ENCODE results near the gene NPVF.

The NPVF gene

DNA sequence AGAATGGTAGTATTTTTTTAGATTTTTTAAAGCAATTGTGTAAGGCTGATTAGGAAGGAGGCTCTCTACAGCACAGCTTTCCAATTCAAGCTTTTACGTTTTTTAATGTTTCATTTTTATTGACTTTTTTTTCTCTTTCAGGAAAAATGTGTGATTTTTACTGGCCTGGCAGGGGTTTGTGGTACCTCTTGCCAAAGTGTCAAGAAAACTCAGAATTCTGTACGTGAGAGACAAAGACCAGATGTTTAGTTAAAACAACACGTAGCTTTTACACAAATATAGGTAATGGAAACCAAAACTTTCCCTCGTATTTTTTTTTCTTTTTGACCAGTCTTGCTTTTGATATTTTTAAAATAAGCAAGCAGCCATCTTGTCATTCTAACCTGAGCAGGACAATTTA lies 6.0 kb upstream of the NPVF start:
- DNase-seq (ENCODE audit: low spot score) = no peak

DNA sequence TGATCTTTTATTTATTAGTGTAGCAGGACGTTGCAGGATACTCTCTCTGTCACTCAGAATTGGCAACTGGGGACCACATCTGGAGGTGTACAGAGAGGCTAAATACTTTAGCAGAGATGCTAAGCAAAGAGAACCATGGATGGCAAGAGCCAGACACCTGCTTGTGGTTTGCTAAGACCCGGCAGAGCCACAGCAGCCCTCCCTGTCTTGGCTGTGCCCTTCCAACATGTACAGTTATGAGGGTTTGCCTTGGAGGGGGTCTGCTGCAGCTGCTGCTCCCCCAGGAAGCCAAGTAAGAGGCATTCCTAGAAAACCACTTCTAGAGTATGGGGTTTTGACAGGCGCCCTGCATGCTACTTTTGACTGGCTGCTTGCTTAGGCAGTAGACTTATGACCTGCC lies 5.1 kb downstream of the NPVF start:
- no peak for DNase-seq (ENCODE audit: low spot score)

DNA sequence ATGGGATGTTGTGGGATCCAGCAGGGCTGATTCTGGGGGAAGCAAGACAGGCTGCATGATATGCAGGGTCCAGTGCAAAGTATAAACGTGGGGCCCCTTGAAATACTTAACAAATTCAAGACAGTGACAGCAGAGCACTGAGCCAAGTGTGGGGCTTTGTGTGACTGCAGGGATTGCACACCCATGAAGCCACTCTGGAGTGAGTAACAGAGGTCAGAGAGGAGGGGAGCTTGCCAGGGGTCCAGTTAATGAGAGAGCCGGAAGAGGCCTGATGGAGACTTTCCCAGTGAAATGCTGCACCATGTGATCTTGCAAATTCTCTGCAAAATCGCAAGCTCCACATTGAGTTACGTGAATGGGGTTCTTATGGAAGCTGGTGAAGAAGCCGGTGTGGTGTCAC lies 5.6 kb downstream of the NPVF start:
- DNase-seq (ENCODE audit: low spot score) = no peak

DNA sequence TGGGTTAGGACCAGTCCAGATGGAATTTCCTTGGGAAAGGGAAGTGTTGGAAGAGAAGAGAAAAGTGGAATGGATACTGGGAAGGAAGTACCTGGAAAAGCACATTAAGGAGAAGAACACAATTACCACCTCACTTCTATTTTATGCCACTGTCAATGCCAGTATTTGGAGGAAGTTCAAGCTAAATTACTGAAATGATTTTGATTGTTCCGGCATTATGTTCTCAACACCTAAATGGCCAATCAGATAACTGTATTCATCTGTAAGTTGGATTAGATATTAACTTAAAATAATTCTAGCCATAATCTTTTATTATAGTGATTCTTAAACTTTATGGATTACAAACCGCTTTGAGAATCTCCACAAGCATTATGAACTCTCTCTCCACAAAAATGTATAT lies 7.3 kb downstream of the NPVF start:
- no peak for DNase-seq (ENCODE audit: low spot score)

DNA sequence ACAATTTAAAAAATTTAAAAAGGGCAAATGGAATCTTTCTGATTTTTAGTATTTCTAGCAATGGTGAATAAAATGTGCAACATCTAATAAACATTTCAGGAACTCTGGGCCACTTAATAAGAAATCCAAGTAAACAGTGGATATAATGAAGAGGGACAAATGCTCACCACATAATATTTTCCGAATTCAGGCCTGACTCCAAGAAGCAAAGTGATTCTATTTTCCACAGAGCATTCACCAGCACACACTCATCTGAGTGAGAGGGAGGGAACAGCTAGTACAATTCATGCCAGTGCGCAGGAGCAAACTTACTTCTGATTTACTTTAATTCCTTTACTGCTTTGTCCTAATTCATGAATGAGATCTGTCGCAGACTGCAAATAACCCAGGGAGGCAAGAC lies 10.1 kb downstream of the NPVF start:
- DNase-seq (ENCODE audit: low spot score) = no peak

DNA sequence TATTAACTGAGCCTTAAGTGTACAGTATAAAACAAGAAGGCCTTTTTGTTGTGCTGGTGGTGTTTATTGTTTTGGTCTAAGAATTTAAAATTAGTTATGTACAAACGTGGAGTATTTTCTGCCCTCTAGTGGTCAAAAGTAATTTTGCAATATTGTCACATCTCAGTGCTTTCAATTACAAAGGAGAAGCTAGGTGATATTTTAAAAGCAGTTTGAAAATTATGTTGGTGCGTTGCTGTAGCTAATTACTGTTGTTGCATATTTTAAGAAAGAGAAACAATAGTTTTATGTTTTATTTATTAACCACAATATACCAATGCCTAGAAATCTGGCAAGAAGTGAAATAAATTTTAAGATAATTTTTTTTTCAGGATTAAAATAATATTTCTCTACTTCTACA lies 11.4 kb downstream of the NPVF start:
- DNase-seq (ENCODE audit: low spot score) = no peak

DNA sequence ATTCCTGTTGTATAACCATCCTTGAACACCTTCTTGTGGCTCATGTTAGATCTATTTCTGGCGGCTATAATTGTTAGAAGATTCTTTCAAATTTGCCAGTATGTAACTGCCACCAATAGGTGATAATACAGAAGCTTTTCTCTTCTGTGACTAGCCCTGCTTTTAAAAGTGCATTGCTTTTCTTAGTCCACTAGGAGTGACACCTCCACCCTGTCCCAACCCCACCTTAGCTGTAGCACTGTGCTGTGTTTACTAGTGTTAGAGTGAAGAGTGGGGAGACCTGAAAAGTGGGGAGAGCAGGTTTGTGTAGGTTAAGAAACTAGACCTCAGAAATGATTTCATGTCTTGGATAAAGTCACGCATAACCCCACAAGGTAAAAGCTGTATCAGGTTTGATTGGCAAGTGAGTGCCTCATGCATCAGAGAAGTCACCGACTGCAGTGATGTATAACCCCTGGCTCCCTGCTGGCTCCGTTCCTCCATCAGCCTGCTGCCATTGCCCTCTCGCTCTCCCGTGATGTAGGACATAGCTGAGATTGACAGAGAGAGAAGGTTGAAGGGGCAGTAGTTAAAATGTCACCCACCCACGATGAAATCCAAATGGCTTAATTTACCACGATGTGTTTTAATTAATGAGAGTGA lies 12.5 kb downstream of the NPVF start:
- DNase-seq (ENCODE audit: low spot score) = no peak

DNA sequence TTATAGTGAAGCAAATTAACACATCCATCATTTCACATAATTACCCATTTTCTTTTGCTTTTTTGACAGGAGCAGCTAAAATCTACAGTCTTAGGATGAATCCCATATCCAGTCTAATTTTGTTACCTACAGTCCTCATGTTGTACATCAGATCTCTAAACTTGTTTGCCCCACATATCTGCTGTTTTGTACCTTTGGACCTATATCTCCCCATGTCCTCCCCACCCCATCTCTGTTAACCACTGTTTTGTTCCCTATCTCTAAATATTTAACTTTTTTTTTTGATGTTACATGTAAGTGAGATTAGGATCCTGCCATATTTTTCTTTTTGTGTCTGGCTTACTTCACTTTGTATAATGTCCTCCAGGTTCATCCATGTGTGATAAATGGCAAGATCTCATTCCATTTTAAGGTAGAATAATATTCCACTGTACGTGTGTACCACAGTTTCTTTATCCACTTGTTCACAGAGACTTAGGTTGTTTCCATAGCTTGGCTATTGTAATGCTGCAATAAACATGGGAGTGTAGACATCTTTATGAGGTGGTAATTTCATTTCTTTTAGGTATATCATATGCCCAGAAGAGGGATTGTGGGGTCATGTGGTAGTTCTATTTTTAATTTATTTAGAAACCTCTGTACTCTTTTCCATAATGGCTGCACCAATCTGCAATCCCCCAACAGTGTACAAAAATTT lies 19.6 kb downstream of the NPVF start:
- DNase-seq (ENCODE audit: low spot score) = no peak

DNA sequence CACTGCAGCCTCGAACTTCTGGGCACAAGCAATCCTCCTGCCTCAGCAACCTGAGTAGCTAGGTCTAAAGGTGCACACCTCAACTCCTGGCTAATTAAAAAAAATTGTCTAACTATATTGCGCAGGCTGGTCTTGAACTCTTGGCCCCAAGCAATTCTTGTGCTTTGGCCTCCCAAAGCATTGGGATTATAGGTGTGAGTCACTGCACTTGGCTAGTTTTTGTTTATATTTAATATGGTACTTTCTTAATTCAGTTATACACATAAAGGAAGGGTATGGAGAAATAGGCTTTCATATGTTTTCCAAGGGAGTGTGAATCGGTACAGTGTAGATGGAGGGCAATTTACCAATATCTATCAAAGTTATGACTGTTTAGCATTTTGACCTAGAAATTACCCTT lies 20.4 kb downstream of the NPVF start:
- no peak for DNase-seq (ENCODE audit: low spot score)

DNA sequence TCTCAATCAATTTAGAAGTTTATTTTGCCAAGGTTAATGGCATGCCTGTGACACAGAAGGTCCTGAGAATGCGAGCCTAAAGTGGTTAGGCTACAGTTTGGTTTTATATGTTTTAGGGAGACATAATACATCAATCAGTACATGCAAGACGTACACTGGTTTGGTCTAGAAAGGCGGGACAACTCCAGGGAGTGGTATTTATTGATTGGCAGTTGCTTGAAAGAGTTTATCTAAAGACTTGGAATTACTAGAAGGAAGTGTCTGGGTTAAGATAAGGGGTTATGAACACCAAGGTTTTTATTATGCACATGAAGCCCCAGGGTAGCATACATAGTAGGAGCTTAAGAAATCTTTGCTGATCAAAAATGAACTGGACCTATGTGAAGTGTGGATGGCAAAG lies 21.5 kb downstream of the NPVF start:
- no peak for DNase-seq (ENCODE audit: low spot score)

DNA sequence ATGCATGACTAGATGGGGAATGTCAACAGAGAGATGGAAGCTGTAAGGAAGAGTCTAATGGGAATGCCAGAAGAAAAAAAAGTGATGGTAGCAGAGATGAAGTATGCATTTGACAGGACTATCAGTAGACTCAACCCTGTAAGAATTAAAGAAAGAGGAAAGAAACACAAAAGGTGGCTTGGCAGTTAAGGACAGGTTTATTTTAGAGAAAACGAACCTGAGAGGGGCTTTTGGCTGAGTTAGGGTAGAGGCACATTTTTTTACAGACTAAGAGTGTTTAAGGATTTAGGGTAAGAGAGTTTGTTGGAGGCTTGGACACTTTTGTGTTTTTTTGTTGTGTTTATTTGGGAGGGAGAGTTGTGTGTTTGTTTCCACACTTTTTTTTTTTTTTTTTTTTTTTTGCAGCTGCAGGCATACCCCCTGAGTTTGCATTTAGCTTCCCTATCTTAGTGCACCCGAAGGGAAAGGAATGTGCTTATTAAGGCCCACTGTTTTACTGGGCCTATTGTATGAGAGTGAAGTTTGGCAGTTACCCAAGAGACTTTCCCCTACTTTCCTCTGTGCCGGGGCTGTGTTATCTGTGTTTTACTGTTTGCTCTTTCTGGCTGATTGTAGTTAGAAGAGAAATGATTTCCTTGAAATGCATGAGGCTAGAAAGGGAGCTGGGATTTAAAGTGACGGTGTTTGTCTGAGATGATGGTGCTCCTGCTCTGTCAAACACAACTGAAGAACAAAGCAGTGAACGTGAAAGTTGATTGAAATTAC lies 32.0 kb downstream of the NPVF start:
- DNase-seq (ENCODE audit: low spot score) = no peak

DNA sequence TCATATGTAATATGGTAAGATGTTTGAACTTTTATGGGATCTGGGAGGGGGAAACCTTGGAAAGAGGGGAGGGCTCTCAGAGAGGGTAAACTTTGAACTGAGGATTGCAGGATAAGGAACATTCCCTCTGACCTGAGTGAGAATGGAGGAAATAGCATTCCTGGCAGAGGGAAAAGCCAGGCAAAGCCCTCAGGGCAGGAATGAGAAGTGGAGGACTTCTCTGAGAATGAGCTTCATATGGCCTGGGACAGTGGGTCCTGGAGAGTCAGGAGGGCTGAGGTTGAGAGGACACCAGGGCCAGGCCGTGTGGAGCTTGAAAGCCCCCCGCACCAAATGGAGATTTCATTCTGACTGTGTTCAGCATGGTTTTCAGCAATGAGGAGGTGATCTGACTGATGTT lies 34.2 kb downstream of the NPVF start:
- no peak for DNase-seq (ENCODE audit: low spot score)

DNA sequence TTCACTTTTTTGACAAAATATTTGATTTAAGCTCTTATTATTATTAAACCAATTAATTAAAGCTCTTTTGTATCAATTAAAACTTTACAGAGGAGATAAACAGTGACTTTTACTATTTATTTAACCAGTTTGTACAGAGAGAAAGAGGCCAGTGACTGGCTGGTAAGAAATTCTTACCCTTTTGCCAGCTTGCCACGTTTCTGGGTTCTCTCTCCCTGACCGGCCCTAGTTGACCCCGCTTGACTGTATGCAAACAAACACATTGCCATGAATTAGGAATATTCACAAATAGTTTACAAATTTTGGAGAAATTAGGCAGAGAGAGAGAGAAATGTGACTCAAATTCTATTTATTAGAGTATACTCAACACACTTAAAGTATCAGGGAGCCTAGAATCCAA lies 36.2 kb downstream of the NPVF start:
- DNase-seq (ENCODE audit: low spot score) = no peak

DNA sequence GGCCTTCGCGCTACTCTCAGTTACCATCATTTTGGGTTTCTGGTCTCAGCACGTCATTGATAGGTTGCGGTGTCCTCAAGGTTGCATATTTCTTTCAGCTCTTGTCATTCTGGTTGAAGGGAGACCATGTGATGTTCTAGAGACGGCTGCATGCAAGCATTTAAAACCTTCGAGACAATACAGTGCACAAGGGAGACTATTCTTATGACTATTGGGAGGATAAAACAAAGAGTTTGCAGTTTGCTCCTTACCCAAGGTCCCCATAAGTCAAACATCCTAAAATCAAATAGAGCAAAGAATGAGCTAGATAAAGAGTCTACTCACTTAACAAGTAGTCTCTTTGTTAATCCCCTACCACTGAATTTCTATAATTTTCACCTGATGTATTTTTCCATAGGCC lies 39.1 kb downstream of the NPVF start:
- DNase-seq (ENCODE audit: low spot score) = no peak

DNA sequence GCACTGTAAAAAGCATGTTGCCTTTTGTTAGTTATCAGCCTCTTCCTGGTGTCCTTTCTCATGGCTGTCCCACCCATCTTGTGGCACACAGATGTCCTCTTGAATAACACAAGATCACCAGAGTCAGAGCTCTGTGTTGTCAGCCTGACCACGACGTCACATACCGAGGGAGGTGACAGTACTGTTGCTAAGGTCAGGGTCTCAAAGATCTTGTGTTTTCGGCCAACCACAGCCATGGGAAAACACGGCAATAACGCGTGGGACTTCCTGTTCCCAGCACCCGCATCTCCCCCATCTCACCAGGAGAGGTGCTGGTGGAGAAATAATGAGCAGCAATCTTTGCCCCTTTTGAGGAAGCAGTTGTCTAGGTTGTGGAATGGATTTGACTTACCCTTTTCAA lies 40.4 kb downstream of the NPVF start:
- DNase-seq (ENCODE audit: low spot score) = no peak

DNA sequence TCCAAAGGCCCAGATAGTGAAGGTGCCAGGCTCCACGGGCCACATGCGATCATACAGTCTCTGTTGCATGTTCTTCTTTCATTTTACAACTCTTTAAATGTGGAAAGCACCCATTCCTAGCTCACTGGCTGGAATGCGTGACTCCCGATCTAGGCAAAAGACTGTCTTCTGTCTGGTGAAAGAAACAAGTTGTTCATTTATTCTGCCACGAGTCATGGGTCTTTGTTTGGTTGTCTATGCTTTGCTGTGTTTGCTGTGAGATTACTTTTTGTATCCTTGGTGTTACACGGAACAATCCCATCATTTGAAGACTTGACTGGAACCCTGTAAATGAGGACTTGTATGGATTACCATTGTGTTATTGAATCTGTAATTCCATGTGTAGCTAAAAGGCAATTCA lies 41.9 kb downstream of the NPVF start:
- no peak for DNase-seq (ENCODE audit: low spot score)

DNA sequence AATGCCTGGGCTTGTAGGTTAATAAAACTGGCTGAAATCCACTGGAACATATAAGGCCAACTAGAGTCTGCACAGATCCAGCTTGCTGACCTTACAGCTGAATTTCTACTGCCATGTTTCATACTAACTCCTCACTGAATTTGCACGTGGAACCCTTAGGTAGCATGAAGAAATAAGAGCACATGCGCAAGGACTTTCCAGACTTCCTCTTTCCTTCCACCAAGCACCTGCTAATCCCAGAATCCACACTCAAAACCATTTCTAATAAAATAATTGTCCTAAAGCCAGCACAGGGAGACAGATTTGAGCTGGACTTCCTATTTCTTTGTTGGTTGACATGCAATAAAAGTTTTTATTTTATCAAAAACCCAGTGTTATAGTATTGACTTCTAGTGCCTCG lies 46.8 kb downstream of the NPVF start:
- DNase-seq (ENCODE audit: low spot score) = no peak

DNA sequence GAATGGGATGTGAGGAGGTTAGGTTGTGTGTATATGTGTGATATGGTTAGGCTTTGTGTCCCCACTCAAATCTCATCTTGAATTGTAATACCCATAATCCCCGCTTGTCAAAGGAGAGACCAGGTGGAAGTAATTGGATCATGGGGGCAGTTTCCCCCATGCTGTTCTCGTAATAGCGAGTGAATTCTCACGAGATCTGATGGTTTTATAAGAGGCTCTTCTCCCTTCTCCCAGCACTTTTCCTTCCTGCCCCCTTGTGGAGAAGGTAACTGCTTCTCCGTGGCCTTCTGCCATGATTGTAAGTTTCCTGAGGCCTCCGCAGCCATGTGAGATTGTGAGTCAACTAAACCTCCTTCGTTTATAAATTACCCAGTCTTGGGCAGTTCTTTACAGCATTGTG lies 47.3 kb downstream of the NPVF start:
- DNase-seq (ENCODE audit: low spot score) = no peak

DNA sequence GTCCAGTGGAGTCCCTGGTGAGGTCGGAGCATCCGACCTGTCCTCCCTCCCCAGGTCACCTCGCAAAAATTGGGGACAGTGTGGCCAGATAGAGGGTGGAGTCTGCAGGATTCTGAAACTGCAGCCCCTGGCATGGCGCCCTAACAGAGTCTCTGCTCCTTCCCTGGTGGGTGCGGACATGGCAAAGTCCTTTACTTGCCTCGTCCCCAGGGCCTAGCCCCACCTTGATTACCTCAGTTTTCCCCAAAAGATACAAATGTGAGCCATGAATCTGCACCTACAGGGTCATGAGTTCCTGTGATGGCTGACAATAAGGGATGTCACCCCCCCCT lies 47.7 kb downstream of the NPVF start:
- DNase-seq (ENCODE audit: low spot score) = no peak

DNA sequence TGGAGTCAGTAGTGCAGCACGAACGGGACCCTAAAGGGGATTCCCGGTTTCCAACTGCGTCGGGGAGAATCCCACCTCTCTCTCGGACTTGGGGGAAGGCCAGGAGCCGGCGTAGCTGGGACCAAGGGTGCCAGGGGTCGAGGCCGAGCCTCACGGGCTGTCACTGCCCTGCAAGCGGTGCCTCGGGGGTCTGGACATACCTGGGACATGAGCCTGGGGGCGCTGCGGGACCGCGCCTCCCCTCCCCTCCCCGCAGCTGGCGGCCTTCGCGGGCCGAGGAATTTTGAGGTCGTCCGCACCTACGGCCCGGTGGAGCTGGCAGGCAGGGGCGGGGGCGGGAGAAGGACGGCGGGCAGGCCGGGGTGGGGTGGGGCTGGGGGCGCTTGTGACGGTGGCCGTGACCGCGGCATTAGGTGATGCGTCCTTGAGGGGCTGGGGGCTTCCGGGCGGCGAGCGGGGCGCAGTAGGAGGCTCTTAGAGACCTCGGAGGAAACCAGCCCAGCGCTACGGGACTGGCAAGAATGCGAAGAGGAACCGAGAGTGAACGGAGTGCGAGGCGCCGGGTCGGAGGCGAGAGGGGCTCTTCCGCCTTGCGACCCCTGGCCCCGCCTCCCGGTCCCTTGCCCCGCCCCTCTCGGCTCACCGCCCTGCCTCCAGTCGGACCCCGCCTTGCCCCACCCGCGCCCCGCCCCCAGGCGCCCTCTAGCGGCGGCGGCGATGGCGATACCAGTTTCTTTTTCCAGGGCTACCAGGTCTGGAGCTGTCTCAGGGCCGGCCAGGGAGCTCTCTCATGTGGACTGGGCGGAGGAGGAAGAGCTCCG lies 48.3 kb downstream of the NPVF start:
- peak; percentile 97 for DNase-seq (ENCODE audit: low spot score)

DNA sequence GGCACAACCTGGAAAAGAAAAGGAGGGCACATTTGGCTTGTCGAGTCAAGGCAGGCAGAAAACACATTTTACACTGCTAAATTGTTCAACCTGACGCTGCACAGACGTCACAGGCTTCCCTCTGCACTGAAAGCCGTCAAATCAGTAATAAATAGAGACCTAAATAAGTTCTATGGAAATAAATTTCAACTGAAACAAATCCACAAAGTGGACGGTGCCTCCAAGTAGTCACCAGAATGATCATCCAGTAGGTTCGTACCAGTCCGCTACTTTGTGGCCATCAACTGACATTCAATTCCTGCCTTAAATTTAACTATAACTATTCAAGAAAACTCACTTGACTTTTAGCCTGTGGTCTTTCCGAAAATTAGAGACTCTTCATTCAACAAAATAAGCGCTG lies 49.0 kb downstream of the NPVF start:
- no peak for DNase-seq (ENCODE audit: low spot score)

Data from AG08396 (cell line).